NCI-H2029 (cell line): ENCODE results near the gene SLC9C2.
"Not testable (repeated sequence)": the region's sequence is repeated elsewhere in the genome, so short reads cannot be mapped to it uniquely, and the experiment has no call there.

Experiments used
- DNase-seq: peaks from one replicate; lab custom pipeline; 2025; lab: John Stamatoyannopoulos, UW

The SLC9C2 gene

DNA sequence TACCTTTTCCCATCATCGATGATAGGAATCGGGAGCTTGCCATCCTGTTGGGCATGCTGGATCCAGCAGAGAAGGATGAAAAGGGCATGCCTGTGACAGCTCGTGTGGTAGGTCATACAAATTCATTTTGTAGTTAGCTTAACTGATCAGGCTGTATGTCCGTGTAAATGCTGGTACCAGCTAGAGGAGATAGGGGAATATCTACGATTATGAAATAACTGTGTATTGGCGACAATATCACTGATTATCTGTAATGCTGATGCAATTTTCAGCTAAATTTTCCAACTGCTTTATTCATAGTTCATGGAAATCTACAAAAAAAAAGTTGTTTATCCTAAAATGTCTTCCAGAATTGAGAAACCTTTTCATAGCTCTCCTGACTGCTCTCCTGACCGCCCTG lies 117.5 kb downstream of the SLC9C2 start:
- no peak for DNase-seq

DNA sequence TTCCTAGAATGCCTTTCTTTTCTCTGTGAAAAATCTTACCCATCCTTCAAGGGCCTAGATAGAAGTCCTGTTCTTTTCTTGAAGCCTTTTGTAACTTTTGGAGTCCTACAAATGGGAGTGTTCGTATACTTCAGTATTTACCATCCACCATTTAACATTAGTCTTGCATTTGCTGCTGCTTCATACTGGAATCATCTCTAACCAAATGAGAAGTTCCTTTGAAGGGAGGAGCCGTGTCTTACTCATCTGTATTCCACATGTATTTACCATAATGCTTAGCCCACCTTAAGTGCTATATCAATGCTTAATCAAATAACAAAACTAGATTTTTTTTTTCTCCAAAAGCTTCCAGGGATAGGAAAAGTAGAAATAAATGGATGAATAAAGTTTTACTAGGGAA lies 118.6 kb downstream of the SLC9C2 start:
- no peak for DNase-seq

GRCh38 chr1:173482683-173483082 lies 120.2 kb downstream of the SLC9C2 start:
- no peak for DNase-seq

GRCh38 chr1:173481195-173481772 lies 121.6 kb downstream of the SLC9C2 start:
- no peak for DNase-seq

GRCh38 chr1:173479649-173480048 lies 123.2 kb downstream of the SLC9C2 start:
- DNase-seq = no peak

GRCh38 chr1:173478094-173478674 lies 124.7 kb downstream of the SLC9C2 start:
- DNase-seq = no peak

GRCh38 chr1:173477286-173478093 lies 125.4 kb downstream of the SLC9C2 start, which contains the start of gene PRDX6:
Gene PRDX6, plus strand, starts transcription at chr1:173477335. Its CDS starts 63 bp downstream, at chr1:173477398.
- peak; percentile 66 for DNase-seq

DNA sequence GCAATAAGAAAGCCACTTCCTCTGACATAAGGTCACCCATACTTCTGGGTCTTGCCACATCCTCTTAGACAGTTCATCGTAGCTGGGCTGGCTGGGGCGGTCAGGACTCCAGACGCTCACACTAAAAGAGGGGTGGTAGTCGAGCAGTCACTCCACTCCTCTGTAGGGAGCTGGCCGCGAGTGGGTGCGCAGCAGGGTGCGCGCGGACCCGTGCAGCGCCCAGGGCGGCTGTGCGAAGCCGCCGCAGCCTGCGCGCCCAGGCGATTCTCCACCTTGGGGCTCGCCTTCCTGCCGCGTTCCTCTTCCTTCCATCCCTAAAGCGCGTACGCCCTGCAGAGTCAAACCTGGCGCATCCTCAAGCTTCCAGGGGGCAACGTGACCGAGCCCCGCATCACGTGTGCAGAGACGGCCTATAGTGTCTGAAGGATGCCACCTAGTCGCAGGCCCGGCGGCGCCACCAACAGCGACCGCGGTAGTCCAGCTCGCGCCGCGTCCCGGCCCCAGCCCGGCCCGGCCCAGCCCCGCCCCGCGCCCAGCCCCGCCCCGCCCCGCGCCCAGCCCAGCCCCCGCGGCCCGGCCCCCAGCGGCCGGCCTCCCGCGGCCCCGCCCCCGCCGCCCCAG lies 126.1 kb downstream of the SLC9C2 start:
- DNase-seq = peak; percentile 82

- DNase-seq = no peak
Measured at GRCh38 chr1:173476197-173476664, 126.6 kb downstream of the SLC9C2 start.

DNA sequence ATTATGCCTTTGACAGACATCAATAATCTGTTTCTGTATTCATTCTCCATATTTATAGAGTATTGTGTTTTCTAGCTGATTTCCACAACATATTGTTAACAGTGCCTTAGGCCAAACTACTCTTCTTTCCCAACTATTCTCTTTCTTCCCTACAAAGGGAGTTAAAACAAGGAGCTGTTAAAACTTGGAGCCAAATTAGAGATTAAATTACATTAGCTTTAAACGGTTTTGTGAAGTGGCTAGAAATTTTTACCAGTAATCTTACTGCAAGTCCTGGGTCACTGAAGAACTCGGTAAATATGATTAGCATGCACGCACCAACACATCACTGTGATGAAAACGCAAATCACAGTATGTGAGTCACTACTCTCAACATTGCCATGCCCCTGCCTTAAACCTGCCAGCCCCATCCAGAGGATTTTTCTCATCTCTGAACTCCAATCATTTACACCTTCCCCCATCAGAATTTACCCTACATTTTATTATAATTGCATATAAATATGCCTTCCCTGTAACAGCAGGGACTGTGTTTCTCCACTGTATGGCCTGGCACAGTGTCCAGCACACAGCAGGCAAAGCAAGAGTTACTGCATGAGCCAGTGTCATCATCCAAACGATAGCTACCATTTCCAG lies 127.2 kb downstream of the SLC9C2 start:
- DNase-seq = no peak

- not testable (repeated sequence) for DNase-seq
Measured at GRCh38 chr1:173474780-173475421, 128.0 kb downstream of the SLC9C2 start.

DNA sequence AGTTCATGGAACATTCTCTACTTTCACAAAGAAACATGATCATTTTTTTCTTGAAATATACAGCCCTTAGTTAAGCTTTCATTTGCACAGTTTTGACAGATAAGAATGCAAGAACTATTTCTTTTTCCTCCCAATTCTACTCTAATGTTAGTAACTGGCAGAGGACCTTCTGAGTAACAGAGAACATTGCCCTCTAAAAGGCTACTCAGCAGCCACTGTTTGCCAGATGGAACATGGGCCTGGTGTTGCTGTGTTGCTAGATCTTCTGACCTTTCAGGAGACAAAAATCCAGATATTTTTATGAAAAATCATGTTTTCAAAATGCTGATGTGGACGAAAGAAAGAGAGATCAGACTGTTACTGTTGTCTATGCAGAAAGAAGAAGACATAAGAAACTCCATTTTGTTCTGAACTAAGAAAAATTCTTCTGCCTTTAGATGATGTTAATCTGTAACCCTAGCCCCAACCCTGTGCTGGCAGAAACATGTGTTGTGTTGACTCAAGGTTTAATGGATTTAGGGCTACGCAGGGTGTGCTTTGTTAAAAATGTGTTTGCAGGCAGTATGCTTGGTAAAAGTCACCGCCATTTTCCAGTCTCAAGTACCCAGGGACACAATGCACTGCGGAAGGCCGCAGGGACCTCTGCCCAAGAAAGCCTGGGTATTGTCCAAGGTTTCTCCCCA lies 128.6 kb downstream of the SLC9C2 start:
- no peak for DNase-seq

DNA sequence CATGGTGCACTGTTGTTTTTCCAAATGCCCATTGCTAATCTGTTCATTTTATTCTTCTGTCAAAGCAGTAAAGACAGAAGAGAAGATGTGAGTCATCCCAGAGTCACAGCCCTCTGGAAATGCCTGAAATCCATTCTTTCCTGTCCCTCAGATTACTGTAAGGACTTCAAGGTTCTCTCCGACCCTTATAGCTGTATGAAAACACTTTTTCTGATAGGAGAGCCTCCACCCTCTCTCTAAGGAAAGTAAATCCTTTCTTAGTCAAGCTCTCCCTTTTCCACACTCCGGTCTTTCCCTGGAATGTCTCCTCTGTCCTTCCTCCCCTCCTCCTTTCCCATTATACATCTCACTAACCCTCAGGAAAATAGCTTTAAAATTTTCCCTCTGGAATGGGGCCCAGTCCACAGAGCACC lies 129.3 kb downstream of the SLC9C2 start:
- no peak for DNase-seq

DNA sequence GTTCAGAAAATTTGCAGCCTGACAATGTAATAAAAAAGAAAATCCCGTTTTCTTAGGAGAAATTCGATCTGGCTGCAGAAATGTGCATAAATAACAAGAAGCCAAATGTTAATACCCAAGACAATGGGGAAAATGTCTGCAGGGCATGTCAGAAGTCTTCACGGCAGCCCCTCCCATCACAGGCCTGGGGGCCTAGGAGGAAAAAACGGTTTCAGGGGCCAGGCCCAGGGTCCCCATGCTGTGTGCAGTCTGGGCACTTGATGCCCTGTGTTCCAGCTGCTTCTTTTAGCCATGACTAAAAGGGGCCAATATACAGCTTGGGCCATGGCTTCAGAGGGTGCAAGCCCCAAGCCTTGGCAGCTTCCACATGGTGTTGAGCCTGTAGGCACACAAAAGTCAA lies 132.3 kb downstream of the SLC9C2 start:
- DNase-seq = no peak

- no peak for DNase-seq
Measured at GRCh38 chr1:173469656-173470055, 133.2 kb downstream of the SLC9C2 start.

GRCh38 chr1:173467426-173467825 lies 135.4 kb downstream of the SLC9C2 start:
- no peak for DNase-seq

DNA sequence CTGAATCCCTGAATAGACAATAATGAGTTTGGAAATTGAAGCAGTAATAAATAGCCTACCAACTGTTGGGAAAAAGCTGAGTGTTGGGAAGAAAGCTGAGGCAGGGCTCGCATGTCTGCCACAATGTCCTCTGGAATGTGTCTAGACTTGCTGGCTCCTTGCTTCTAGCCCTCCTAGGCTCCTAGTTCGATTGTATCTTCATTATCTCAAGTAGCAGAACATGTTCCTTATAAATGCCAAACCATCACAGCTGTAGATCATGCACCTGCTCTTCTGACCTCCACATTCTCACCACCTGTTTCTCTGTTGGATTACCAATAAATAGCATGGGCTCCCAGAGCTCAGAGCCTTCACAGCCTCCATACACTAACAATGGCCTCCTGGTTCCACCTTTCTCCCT lies 138.7 kb downstream of the SLC9C2 start:
- not testable (repeated sequence) for DNase-seq

GRCh38 chr1:173462666-173463065 lies 140.2 kb downstream of the SLC9C2 start:
- not testable (repeated sequence) for DNase-seq

DNA sequence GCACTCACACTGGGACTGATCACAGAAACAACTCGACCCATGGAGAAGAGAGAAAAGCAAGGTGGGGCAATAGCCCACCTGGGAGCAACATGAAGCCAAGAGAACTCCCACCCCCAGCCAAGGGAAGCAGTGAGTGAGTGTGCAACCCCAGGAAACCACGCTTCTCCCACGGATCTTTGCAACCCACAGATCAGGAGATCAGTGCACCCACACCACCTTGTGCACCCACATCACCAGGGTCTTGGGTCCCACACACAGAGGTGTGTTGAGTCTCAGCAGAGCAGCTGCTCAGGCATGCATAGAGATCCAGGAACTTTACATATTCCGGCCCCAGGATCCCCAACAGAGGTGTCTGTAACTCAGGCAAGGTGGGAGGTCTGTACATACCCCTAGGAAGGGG lies 143.0 kb downstream of the SLC9C2 start:
- no peak for DNase-seq

DNA sequence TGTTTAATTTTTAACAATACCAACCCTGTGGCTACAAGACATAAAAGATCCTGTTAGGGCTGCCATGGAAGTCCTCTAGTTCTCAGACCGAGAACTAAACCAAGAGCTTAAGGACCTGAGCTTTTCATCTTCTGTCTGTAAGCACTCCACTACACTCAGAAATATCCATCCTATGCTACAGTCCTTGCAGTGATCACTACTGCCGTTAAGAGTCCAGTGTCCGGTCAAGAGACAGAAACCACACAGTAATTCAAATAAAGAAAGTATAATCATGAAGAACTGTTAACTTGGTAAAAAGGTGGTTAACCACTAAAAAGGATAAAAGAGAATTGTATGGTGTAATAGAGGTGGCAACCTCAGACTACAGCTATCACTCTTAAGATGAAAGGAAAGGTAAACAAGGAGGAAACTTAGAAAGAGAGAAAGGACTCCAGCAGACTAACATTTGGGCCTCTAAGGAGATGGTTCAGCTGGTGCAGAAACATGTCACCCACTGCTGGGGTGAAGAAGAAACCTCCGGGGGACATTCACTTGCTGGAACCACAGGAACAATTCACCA lies 147.8 kb downstream of the SLC9C2 start:
- DNase-seq = no peak

GRCh38 chr1:173453982-173454381 lies 148.9 kb downstream of the SLC9C2 start:
- no peak for DNase-seq
